GM18907 (cell line): ENCODE results near the gene ZNF649.

Source experiments
- ATAC-seq: cut with Tn5 transposase; IDR thresholded peaks from one replicate; pipeline ENCODE4 v1.9.1; 2021; ENCODE audit warnings: mild to moderate bottlenecking, moderate library complexity; ENCODE audit not compliant: unreplicated experiment

ZNF649 gene

GRCh38 chr19:51889934-51890333 is 14.9 kb downstream of the ZNF649 start:
- ATAC-seq: no peak

GRCh38 chr19:51887522-51888498 is 17.0 kb downstream of the ZNF649 start, which contains the start of gene ZNF577:
Gene ZNF577, minus strand, starts transcription at chr19:51887951. Its CDS starts 7,569 bp downstream, at chr19:51880382.
- no peak for ATAC-seq

GRCh38 chr19:51884713-51885112 is 20.1 kb downstream of the ZNF649 start:
- no peak for ATAC-seq

GRCh38 chr19:51882518-51882917 is 22.3 kb downstream of the ZNF649 start:
- ATAC-seq: no peak

GRCh38 chr19:51873097-51873496 is 31.7 kb downstream of the ZNF649 start:
- no peak for ATAC-seq

GRCh38 chr19:51861870-51862622 is 42.8 kb downstream of the ZNF649 start:
- ATAC-seq: no peak
